ENCODE measurements around the gene DIS3L2. TPM values are rescaled to one million over a fixed set of nuclear protein-coding genes. Genes with fewer than 3 reads are reported as not detected.
"Not testable (repeated sequence)": the region's sequence is repeated elsewhere in the genome, so short reads cannot be mapped to it uniquely, and the experiment has no call there.

Gene DIS3L2
- total RNA-seq, 1 experiment from 2014 or later = 28.5 TPM

DNA sequence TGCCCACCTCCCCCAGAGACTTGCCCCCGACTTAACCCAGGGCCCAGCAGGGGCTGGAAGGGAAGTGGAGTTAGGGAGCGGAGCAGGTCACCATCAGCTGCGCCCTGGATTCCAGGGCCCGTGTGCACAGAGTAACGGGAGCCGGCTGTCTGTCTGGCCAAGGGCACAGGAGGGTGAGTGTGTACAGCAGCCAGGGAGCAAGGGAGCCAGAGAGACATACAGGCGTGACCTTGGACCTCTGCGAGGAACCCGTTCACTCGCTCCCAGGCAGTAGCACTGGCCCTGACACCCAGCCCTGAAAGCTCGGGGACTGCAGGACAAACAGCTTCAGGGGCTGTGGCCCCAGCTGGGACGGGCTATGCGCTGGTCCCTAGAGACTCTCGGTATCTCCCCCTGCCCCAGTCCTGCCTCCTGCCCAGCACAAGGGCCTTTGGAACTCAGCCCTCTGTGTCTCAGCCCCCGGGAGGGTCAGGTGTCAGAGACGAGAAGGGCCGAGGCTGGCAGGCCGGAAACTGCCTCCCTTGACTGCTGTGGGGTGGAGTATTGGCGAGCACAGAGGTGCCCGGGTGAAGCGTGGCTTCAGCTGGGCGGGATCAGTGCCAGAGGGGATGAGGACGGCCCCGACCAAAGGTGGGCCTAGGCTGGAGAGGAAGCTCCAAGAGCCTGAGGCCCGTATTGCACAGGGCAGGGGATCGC, 370.9 kb downstream of the DIS3L2 start:
- DNase-seq (ENCODE audit: low spot score); H3K36me3 Mint-ChIP-seq; ATAC-seq; H3K4me3 Mint-ChIP-seq; H3K4me1 Mint-ChIP-seq; POLR2A ChIA-PET; H3K27ac Mint-ChIP-seq; H3K9me3 Mint-ChIP-seq; H3K27me3 Mint-ChIP-seq (ENCODE audit: low read depth): not testable (repeated sequence)
- CTCF ChIA-PET = interaction anchor here (1.3 to 5.0 kb wide), 4 partner anchors 34 to 432 kb away, joined by 3 to 41 read pairs (median 10); no protein-coding TSS in a partner anchor

DNA sequence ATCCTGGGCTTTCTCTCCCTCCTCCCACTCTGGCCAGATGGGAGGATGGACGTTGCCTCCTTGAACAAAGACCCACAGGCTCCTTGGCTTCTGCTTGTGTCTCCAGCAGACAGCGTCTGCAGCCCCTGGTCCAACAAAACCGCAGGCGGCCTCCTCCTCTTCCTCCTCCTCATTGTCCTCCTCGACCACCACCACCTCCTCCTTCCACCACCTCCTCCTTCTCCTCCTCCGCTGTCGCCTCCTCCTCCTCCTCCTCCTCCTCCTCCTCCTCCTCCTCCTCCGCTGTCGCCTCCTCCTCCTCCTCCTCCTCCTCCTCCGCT, 371.4 kb downstream of the DIS3L2 start:
- DNase-seq (ENCODE audit: low spot score) (no peak), ATAC-seq (no peak)
- CTCF ChIA-PET = interaction anchor here (1.3 to 5.0 kb wide), 4 partner anchors 33 to 433 kb away, joined by 3 to 41 read pairs (median 10); no protein-coding TSS in a partner anchor
- Mint-ChIP-seq H3K27me3 (ENCODE audit: low read depth) (no peaks in the 10 kb centered on the region), H3K4me1 (no peaks in the 10 kb centered on the region; the same call in 1 of the 2 replicates), H3K27ac (no peak overlapping the region), H3K4me3 (no peak overlapping the region), H3K36me3 (no peaks in the 10 kb centered on the region), H3K9me3 (no peaks in the 10 kb centered on the region)
- POLR2A ChIA-PET = no interaction called here
- TF ChIP-seq ZNF263 (CRISPR knock-in tag; IDR thresholded peaks at IDR 0.05; ENCODE audit: low read depth) (peak; percentile 70; the same call in 1 of the 2 replicates), GABPB1 (CRISPR knock-in tag; IDR thresholded peaks at IDR 0.05) (no peak), NR3C1 (CRISPR knock-in tag; conservative IDR thresholded peaks at IDR 0.05; ENCODE audit: low read depth) (no peak)
- TF ChIP-seq, protein P1, sequence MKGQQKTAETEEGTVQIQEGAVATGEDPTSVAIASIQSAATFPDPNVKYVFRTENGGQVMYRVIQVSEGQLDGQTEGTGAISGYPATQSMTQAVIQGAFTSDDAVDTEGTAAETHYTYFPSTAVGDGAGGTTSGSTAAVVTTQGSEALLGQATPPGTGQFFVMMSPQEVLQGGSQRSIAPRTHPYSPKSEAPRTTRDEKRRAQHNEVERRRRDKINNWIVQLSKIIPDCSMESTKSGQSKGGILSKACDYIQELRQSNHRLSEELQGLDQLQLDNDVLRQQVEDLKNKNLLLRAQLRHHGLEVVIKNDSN (CRISPR knock-in tag; IDR thresholded peaks at IDR 0.05) = no peak
- TF ChIP-seq, protein P2, sequence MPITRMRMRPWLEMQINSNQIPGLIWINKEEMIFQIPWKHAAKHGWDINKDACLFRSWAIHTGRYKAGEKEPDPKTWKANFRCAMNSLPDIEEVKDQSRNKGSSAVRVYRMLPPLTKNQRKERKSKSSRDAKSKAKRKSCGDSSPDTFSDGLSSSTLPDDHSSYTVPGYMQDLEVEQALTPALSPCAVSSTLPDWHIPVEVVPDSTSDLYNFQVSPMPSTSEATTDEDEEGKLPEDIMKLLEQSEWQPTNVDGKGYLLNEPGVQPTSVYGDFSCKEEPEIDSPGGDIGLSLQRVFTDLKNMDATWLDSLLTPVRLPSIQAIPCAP (CRISPR knock-in tag; IDR thresholded peaks at IDR 0.05) = no peak
- TF ChIP-seq, protein P3, sequence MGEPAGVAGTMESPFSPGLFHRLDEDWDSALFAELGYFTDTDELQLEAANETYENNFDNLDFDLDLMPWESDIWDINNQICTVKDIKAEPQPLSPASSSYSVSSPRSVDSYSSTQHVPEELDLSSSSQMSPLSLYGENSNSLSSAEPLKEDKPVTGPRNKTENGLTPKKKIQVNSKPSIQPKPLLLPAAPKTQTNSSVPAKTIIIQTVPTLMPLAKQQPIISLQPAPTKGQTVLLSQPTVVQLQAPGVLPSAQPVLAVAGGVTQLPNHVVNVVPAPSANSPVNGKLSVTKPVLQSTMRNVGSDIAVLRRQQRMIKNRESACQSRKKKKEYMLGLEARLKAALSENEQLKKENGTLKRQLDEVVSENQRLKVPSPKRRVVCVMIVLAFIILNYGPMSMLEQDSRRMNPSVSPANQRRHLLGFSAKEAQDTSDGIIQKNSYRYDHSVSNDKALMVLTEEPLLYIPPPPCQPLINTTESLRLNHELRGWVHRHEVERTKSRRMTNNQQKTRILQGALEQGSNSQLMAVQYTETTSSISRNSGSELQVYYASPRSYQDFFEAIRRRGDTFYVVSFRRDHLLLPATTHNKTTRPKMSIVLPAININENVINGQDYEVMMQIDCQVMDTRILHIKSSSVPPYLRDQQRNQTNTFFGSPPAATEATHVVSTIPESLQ (CRISPR knock-in tag; IDR thresholded peaks at IDR 0.05) = no peak

DNA sequence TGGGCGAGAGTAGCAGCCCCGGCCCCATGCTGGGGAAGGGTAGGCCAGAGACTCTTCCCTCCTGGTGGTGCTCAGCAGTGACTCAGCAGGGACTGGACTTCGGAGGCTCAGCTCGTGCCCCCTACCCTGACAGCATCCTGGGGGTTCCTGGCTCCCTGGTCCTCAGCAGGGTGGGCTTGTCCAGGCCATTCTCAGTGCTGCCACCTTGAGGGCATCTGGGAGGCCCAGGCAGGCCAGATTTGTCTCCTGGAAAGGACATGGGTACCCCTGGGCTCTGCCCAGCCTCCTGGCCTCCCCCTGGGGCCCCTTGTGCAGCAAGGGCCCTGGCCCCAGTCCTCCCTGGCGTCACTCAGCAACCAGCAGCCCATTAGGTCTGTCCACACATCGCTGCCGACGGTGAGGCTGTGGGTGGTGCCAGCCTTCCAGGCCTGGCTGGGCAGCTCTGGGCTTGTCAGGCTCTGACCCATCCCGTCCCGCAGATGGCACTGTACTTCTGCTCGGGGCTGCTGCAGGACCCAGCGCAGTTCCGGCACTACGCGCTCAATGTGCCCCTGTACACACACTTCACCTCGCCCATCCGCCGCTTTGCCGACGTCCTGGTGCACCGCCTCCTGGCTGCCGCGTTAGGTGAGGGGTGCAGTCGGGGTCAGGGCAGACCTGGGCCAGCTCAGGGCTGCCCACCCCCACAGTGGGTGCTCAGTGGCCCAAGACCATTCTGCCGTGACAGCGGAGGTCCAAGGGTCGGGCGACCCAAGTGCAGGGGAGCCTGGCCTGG, 372.0 kb downstream of the DIS3L2 start:
- Mint-ChIP-seq H3K27ac (no peak overlapping the region), H3K4me3 (no peak overlapping the region), H3K4me1 (no peaks in the 10 kb centered on the region; the same call in 1 of the 2 replicates), H3K36me3 (no peaks in the 10 kb centered on the region), H3K9me3 (no peaks in the 10 kb centered on the region), H3K27me3 (ENCODE audit: low read depth) (no peaks in the 10 kb centered on the region)
- POLR2A ChIA-PET = no interaction called here
- ATAC-seq (peak; percentile 10), DNase-seq (ENCODE audit: low spot score) (peak; percentile 67)
- TF ChIP-seq, protein P4, sequence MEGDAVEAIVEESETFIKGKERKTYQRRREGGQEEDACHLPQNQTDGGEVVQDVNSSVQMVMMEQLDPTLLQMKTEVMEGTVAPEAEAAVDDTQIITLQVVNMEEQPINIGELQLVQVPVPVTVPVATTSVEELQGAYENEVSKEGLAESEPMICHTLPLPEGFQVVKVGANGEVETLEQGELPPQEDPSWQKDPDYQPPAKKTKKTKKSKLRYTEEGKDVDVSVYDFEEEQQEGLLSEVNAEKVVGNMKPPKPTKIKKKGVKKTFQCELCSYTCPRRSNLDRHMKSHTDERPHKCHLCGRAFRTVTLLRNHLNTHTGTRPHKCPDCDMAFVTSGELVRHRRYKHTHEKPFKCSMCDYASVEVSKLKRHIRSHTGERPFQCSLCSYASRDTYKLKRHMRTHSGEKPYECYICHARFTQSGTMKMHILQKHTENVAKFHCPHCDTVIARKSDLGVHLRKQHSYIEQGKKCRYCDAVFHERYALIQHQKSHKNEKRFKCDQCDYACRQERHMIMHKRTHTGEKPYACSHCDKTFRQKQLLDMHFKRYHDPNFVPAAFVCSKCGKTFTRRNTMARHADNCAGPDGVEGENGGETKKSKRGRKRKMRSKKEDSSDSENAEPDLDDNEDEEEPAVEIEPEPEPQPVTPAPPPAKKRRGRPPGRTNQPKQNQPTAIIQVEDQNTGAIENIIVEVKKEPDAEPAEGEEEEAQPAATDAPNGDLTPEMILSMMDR (IDR thresholded peaks at IDR 0.05) = peak; percentile 34
- TF ChIP-seq ZNF396 (CRISPR knock-in tag; IDR thresholded peaks at IDR 0.05; ENCODE audit: borderline replicate concordance) (no peak), ZNF416 (CRISPR knock-in tag; IDR thresholded peaks at IDR 0.05) (no peak), SOX15 (CRISPR knock-in tag; IDR thresholded peaks at IDR 0.05) (no peak), MYBL2 (CRISPR knock-in tag; IDR thresholded peaks at IDR 0.05) (no peak), ETV6 (CRISPR knock-in tag; IDR thresholded peaks at IDR 0.05) (no peak), JAZF1 (CRISPR knock-in tag; IDR thresholded peaks at IDR 0.05) (no peak), ZNF423 (CRISPR knock-in tag; IDR thresholded peaks at IDR 0.05) (peak; percentile 90), CBFB (CRISPR knock-in tag; IDR thresholded peaks at IDR 0.05; ENCODE audit: low read depth) (no peak)
- TF ChIP-seq, protein P3 (CRISPR knock-in tag; IDR thresholded peaks at IDR 0.05) = no peak
- TF ChIP-seq, protein P5, sequence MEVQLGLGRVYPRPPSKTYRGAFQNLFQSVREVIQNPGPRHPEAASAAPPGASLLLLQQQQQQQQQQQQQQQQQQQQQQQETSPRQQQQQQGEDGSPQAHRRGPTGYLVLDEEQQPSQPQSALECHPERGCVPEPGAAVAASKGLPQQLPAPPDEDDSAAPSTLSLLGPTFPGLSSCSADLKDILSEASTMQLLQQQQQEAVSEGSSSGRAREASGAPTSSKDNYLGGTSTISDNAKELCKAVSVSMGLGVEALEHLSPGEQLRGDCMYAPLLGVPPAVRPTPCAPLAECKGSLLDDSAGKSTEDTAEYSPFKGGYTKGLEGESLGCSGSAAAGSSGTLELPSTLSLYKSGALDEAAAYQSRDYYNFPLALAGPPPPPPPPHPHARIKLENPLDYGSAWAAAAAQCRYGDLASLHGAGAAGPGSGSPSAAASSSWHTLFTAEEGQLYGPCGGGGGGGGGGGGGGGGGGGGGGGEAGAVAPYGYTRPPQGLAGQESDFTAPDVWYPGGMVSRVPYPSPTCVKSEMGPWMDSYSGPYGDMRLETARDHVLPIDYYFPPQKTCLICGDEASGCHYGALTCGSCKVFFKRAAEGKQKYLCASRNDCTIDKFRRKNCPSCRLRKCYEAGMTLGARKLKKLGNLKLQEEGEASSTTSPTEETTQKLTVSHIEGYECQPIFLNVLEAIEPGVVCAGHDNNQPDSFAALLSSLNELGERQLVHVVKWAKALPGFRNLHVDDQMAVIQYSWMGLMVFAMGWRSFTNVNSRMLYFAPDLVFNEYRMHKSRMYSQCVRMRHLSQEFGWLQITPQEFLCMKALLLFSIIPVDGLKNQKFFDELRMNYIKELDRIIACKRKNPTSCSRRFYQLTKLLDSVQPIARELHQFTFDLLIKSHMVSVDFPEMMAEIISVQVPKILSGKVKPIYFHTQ (CRISPR knock-in tag; IDR thresholded peaks at IDR 0.05) = no peak
- CTCF ChIA-PET = interaction anchor here (1.2 to 5.0 kb wide), 8 partner anchors 8 to 433 kb away, joined by 3 to 41 read pairs (median 10); no protein-coding TSS in a partner anchor

All from WTC11 (cell line).